NCI-H128 (cell line): Measurements from ENCODE around the gene SNTA1.
"Not testable (repeated sequence)": the region's sequence is repeated elsewhere in the genome, so short reads cannot be mapped to it uniquely, and the experiment has no call there.

Source experiments
- DNase-seq: peaks from one replicate; lab custom pipeline; 2025; ENCODE audit not compliant: unreplicated experiment; lab: John Stamatoyannopoulos, UW

Gene SNTA1

DNA sequence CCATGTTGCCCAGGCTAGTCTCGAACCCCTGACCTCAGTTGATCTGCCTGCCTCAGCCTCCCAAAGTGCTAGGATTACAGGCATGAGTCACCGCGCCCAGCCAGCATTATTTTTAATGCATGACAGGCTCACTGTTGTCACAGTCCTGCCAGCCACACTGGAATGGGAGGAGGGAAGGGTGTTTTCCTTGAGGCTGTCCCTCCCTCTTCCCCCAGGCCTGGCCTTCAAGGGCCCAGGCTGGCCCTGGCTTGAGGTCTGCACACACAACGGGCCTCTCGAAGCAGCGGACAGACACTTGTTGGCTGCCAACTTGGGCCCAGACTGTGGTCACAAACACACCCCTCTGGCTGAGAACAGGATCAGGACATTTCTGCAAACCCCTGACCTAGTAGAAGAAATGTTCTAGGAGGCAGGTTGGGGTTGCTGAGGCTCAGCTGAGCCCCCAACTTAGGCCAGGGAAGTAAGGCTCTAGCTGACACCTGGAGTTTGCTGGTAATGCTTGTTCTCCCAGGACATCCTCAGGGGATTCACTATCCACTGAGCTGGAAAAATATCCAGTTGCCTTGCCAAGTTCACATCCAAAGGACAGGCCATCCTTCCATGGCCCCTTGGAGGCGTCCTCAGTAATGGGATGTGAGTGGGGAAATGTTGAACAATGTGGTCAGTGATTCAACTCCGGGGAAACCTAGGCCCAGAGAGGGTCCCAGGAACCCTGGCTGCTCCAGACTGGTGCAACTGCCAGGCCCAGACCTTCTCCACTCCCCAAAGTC lies 9.9 kb downstream of the SNTA1 start:
- DNase-seq: no peak

DNA sequence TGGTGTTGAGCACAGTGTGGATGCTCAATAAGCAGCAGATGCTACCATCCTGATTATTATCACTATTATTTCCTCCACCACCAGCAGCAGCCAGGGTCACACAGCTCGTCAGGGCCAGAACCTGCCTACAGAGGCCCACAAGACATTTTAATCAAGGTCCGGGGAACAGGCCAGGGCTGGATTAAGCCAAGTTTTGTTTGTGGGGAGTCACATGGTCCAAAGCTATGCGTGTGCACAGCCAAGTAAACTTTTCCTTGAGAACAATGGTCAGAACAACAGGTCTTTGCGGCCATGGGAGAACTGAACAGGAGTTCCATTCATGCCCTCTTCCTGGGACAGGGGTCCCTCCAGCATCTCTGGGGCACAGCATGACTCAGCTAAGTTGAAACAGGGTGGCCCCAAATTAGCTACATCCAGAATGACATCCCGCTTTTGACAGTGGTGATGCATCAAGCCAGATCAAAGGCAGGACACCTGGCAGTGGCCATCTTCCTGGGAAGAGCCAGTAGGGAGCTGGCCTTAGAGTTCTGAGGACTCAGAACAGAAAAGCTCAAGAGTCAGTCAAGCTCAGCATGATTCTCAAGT lies 11.7 kb downstream of the SNTA1 start:
- DNase-seq: no peak

DNA sequence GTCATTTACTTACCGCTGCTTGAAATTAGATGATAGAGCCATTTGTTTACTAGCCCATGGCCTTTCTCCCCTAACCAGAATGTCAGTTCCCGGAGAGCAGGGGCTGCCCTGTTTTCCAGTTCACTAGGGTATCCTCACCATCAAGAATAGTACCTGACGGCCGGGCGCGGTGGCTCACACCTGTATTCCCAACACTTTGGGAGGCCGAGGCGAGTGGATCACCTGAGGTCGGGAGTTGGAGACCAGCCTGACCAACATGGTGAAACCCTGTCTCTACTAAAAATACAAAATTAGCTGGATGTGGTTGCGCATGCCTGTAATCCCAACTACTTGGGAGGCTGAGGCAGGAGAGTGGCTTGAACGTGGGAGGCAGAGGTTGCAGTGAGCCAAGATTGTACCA lies 19.7 kb downstream of the SNTA1 start:
- not testable (repeated sequence) for DNase-seq

DNA sequence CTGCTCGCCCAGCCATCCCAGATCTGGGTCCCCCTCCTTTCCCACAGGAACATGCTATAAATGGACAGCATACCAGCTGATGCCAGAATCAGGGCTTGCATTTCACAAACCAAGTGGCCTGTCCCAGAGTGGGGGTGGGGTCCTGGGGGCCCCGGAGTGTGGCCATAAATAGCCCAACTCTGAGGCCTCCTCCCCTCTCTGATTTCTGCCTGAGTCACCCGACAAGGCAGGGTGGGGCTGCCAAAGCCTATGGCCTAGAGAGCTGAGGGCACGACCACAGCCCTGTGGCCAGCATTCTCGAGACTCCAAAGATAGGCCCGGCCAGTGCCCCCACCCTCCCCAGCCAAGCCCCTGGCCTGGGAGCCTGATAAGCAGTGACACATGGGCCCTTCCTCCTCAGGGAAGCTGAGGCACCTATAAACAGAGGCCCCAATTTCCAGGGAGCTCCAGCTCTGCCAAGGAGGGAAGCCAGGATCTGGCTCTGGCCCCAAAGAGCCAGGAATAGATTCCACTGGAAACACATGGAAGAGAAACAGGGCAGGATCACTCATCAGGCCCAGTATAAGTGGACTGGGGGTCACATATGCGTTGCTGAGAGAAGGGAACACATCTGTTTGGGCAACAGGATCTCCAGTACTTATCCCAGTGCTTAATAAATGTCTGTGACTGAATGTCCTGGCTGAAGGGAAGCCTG lies 20.3 kb downstream of the SNTA1 start:
- no peak for DNase-seq

GRCh38 chr20:33419140-33419974 lies 24.2 kb downstream of the SNTA1 start:
- DNase-seq: no peak

DNA sequence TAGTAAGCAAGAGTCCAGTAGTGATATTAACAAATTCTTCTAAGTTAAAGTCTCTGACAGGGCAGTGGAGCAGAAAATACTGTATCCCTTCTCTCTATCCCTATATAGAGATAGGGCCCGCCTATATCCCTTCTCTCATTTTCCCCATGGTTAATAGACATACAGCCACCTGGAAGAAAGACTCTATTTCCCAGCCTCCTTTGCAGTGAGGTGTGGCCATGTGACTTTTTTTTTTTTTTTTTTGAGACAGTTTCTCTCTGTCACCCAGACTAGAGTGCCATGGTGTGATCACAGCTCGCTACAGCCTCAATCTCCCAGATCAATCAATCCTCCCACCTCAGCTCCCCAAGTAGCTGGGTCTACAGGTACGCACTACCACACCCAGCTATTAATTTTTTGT lies 25.5 kb downstream of the SNTA1 start:
- no peak for DNase-seq

DNA sequence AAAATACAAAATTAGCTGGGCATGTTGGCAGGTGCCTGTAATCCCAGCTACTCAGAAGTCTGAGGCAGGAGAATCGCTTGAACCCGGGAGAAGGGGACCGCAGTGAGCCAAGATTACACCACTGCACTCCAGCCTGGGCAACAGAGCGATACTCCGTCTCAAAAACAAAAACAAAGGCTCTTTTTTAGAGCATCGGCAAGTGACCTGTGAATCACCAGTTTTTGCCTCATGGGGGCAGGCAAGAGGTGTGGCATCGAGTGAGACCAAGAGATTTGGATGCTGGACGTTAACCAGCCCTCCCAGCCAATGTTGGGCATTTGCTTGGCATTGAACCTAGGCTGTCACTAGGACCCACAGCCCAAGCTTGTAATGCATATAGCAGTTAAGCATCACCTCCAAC lies 27.6 kb downstream of the SNTA1 start:
- no peak for DNase-seq

DNA sequence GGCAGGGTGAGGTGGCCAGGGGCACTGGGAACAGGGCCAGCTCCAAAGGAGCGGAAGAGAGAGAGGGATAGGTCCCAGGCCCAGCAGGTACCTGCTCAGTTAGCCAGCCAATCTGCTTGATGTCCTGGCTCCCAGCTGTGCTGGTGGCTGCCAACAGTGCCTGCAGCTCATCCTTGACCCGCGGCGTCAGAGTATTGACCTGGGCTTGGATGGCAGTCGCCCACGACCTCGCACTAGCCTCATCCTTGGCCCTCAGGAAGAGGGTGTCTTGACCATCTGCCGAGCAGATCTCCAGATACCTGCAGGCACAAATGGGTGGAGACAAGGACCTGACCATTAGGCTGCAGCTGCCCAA lies 31.1 kb downstream of the SNTA1 start:
- no peak for DNase-seq

GRCh38 chr20:33411711-33412483 lies 31.7 kb downstream of the SNTA1 start:
- DNase-seq: no peak

- no peak for DNase-seq
These were observed 32.3 kb downstream of the SNTA1 start for GRCh38 chr20:33411242-33411641.

DNA sequence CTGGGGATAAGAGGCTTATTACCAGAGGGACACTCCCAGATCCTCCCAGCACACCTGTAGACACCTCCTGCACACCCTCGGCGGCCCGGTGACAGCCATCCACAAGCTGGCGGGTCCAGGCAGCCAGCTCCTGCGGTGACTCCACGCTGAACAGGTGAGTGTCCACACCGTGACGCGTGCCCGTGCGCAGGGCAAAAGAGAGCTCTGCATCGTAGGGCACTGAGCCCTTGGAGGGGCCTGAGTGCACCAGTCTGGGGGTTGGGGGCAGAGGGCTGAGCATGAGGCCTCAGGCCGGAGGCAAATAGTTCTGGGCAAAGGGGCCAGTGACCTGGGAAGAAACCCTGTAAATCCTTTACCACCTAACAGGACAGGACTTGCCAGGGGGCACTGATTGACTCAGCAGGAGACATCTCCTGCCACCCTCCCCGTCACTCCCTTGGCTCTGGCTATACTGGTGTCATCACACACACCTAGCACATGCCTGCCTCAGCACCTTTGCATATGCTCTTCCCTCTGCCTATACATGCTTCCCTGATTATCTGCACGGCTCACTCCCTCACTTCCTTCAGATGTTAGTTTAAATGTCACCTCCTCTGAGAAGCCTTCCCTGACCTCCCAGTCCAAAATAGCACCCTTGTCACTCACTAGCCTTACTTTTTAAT lies 33.4 kb downstream of the SNTA1 start:
- no peak for DNase-seq

DNA sequence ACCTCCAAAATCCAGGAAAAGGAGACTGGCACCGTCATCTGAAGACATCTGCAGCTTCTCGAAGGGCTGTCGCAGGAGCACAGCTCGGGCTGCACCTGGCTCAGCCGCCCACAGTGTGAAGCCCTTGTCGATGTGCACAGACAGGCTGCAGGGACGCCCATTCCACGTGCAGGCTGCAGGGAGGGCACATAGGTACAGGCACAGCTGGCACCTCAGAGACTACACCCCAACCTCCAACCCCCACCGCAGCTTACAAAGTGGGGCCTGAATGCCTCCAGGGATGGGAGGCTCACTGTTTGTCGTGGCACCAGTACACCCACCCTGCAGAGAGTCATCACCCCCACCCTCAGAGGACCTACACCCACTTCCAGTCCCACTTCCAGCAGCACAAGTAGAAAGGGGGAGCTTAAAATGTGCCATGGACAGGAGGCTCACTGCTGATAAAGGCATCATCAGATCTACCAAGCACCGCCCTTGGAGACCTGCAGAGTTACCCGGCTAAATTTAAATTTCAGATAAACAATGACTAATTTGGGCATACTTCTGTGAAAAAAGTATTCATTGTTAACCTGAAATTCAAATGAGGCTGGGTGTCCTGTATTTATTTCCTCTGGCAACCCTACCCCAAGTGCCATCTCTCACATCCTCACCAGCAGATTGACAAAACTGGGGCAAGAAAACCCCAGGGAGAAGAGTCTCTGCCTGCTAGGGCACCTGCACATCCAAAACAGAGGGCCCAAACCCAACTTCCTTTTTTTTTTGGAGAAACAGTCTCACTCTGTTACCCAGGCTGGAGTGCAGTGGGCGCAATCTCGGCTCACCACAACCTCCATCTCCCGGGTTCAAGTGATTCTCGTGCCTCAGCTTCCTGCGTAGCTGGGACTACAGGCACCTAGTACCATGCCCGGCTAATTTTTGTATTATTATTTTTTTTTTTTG lies 34.6 kb downstream of the SNTA1 start:
- no peak for DNase-seq

DNA sequence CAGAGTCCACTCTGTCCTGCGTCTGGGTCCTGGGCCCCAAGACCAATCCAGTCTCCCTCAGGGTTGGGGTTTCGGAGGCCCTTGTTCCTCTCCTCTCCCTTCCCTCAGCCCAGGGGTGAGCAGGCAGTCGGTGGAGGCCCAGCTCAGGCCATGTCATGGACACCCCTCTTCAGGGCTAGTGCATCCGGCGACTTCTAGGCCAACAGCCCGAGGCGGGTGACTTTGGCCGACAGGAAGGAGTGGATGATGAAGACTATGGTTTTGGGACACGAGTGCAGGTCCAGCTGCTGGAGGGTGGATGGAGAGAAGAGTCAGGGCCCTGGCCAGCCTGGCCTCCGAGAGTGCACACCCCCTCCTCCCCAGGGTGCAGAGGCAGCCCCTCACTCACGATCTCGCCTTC lies 35.2 kb downstream of the SNTA1 start:
- DNase-seq: no peak

DNA sequence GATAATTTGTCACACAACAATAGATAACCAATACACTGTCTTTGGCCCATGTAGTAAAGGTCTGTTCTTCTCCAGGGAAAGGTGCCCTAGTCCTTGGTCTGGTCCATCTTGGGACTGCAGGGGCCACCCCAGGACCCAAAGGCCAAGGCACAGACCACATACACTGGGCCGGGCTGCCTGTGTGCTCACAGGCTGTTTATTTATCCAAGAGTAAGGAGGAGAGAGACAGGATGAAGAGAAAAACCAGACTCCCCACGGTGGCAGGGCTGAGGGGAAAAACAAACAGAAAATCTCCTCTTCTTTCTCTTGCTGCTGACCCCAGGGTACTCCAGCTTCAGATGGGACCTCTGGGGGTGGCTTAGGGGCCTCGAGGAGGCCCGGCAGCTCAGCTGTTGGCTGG lies 35.8 kb downstream of the SNTA1 start:
- DNase-seq: no peak

GRCh38 chr20:33407251-33407650 lies 36.3 kb downstream of the SNTA1 start:
- DNase-seq: no peak

GRCh38 chr20:33404281-33404680 lies 39.3 kb downstream of the SNTA1 start:
- DNase-seq: no peak

- DNase-seq: no peak
These were observed 41.6 kb downstream of the SNTA1 start for GRCh38 chr20:33401921-33402369.

GRCh38 chr20:33401184-33401920 lies 42.2 kb downstream of the SNTA1 start, which contains the start of gene CDK5RAP1:
Gene CDK5RAP1, minus strand, starts transcription at chr20:33401519. Its CDS starts 4,455 bp downstream, at chr20:33397064.
- peak; percentile 81 for DNase-seq
